Right lobe of liver (tissue), 6 donors: ENCODE data around the gene GHR. TPM values are rescaled to one million over a fixed set of nuclear protein-coding genes. Genes with fewer than 3 reads are reported as not detected.

ENCODE experiments used
- ATAC-seq, 4 donors: fragments of 200-7000 bp; cut with Tn5 transposase; one replicate each; pipeline ENCODE4 v1.9.1; 2020; ENCODE audit warnings: mild to moderate bottlenecking in 4 of 4, moderate library complexity in 4 of 4
- DNase-seq, 3 donors: peaks; one replicate each; pipeline ENCODE4 v3.0.0-alpha.2; 2020
- H3K27ac ChIP-seq, 3 donors: fragments of 200-600 bp; one replicate each; pipeline ENCODE4 v1.8.0; 2022
- H3K27me3 ChIP-seq, 2 donors: fragments of 200-600 bp; one replicate each; pipeline ENCODE4 v1.8.0; 2022
- H3K36me3 ChIP-seq, 4 donors: fragments of 200-600 bp; sonication (generic) in 1 of 4; one replicate each; pipeline versions ENCODE4 v1.5.1 to v1.8.0; 2017 to 2022; ENCODE audit warnings: control low read depth in 1 of 4
- H3K4me1 ChIP-seq, 4 donors: fragments of 200-600 bp; sonication (generic) in 1 of 4; one replicate each; pipeline versions ENCODE4 v1.5.1 to v1.8.0; 2017 to 2022; ENCODE audit warnings: control low read depth in 1 of 4
- H3K4me3 ChIP-seq, 3 donors: fragments of 200-600 bp; one replicate each; pipeline ENCODE4 v1.8.0; 2022
- H3K9me3 ChIP-seq, 4 donors: fragments of 200-600 bp; sonication (generic) in 1 of 4; one replicate each; pipeline versions ENCODE4 v1.5.1 to v1.8.0; 2017 to 2022; ENCODE audit warnings: control low read depth in 1 of 4
- CTCF ChIP-seq, 4 donors: fragments of 200-600 bp in 3 of 4; fragments of 450-650 bp in 1 of 4; IDR thresholded peaks; one replicate each; pipeline versions ENCODE4 v1.5.1 to v1.8.0; 2016 to 2022; ENCODE audit warnings: antibody characterized with exemption in 4 of 4, mild to moderate bottlenecking in 2 of 4
- POLR2A ChIP-seq: fragments of 450-650 bp; IDR thresholded peaks from one replicate; pipeline ENCODE4 v1.6.1; 2017; ENCODE audit warnings: antibody characterized with exemption, mild to moderate bottlenecking
- WGBS: methylation state at CpG from one replicate; pipeline ENCODE4 v1.1.6; 2018; ENCODE audit warnings: low coverage, low lambda C conversion rate; ENCODE audit not compliant: insufficient coverage; ENCODE audit errors: missing lambda C conversion rate; 5-methylcytosine and 5-hydroxymethylcytosine counted together
- intact Hi-C, 2 donors: fragments of 100-400 bp; cut with DNase I; formaldehyde crosslinking; loops; one replicate each; pipeline versions ENCODE4 v1.11.2 to v1.14.1; 2022
- total RNA-seq, 6 experiments: library from RNA; depleted of rRNA in 2 of 6; stranded (reverse); fragments of >200 nt in 2 of 6; fragmentation: NEBNext Ultra II Directional in 3 of 6; extraction: Animal tissue kit (Norgen Biotek cat#: 25700) in 3 of 6; gene quantifications; one replicate each; pipeline versions ENCODE4 v1.1.0 to v1.2.4, GENCODE V29; 2016 to 2023
- donor health status: DM: no; HTN: yes; CAD: no.
- donor health status: DM: no; HTN: no; CAD: no.
- donor health status: DM: no; HTN: no; CAD: no.
- donor health status: DM: no; HTN: yes; CAD: no.
- donor health status: DM: no; HTN: yes; CAD: no.

GHR gene
- total RNA-seq, 6 experiments from 2014 or later: 25.9 to 90.7 (median 71.9) TPM

DNA sequence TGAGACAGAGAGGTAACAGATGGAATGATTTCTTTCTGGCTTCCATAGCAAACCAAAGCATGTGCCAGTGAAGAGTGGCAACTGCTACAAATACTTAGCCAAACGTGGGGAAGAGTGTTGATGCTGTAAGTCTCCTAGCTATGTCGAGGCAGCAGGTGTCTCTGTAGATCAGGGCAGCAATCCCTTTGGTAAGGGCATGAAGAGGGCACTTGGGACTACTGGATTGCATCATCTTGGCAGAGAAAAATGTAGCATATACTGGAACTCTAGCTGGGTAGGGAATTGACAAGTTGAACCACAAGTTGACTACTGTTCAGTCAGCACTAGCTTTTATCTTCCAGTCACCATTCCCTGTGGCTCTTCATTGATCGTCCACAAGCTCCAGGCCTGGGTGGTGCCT lies 75.8 kb downstream of the GHR start:
- peak; percentile 88 to 93 (median 92) for ATAC-seq
- Histone ChIP-seq H3K4me3 (no peak overlapping the region), H3K9me3 (no peaks in the 10 kb centered on the region), H3K36me3 (no peaks in the 10 kb centered on the region), H3K4me1 (peaks cover 0 to 54% (median 17%) of the 10 kb centered on the region in 4 donors), H3K27ac (peak overlapping the region; percentile 21 to 76 (median 45)), H3K27me3 (no peaks in the 10 kb centered on the region)
- TF ChIP-seq POLR2A (no peak), CTCF (IDR thresholded peaks at IDR 0.05) (peak in 3 of 4 donors; percentile 21 to 46 (median 36))
- intact Hi-C loops: no loop called here
- WGBS: 23% methylated on average over 3 of the region's 3 CpGs
- DNase-seq: peak in 1 of 3 donors; percentile 59

DNA sequence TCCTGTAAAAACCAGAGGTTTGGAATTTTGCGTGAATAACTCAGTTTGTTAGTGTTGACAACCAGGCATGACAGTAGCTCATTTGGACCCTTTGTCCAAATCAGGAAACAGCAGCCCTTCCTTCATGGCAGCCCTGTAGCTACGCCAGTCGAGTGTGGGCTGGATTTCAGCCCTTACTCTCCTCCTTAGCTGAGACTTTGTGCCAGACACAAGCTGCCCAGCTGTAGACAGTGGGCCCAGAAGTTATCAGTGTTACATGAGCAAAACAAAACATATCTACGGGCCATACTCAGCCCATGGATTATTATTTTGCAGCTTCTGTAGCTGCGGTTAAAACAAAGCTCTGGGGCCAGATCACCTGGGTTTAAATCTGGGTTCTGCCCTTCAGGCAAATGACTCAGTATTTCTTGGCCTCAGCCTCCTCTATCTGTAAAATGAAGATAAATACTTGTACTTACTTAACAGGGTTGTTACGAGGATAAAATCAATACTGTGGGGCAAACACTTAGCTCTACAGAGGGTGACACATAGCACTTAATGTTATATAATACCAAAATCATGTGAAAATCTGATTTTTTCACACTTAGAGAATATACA lies 76.9 kb downstream of the GHR start:
- Histone ChIP-seq H3K27ac (peak overlapping the region in 2 of 3 donors; percentile 21 to 76), H3K36me3 (no peaks in the 10 kb centered on the region), H3K9me3 (no peaks in the 10 kb centered on the region), H3K27me3 (no peaks in the 10 kb centered on the region), H3K4me3 (no peak overlapping the region), H3K4me1 (peaks cover 0 to 60% (median 19%) of the 10 kb centered on the region in 4 donors)
- intact Hi-C loops: no loop called here
- ATAC-seq (peak in 2 of 4 donors; percentile 12 to 50), DNase-seq (no peak)
- WGBS: 47% methylated on average over 5 of the region's 6 CpGs
- TF ChIP-seq CTCF (IDR thresholded peaks at IDR 0.05) (no peak), POLR2A (no peak)

DNA sequence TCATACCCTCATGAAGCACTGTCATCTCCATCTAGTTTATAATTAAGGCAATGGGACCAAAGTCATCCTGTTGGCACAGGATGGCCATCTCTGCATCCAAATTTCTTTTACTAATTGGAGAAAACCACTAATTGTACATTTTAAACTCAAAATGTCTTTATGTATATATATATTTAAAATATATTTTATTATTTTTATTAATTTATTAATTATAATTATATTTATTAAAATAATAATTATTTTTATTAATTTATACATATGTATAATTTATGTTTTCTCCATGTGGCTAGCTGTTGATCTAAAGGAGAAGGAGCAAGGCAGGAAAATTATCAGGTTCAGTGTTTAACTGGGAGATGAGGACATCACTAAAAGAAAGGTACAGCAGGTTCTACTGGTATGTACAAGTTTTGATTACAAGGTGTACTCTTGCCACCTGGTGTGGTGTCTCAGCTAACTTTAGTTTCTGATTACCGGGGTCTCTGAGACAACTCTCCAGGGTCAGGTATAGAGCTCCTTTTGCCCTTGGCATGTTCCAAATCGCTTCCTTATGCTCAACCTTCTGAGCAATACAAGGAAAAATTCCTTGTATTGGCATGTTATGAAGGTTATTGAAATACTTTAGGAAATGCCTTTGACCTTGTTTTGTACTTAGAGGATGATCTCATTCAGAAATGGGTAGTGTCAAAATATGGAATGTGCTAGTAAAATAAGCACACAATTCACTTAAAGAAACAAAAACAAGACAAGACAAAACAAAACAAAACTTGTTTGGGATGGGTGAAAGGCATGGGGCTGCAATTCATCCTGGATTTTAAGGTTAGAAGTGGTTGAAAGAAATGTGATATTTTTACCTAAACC lies 79.6 kb downstream of the GHR start:
- H3K27me3 ChIP-seq: no peaks in the 10 kb centered on the region
- 50% methylated on average over 2 of the region's 2 CpGs for WGBS
- ATAC-seq (no peak), DNase-seq (no peak)
- H3K4me1 ChIP-seq: peaks cover 0 to 67% (median 21%) of the 10 kb centered on the region in 4 donors
- H3K9me3 ChIP-seq: no peaks in the 10 kb centered on the region
- no peak overlapping the region for H3K4me3 ChIP-seq
- peak overlapping the region in 2 of 3 donors; percentile 16 to 26 for H3K27ac ChIP-seq
- H3K36me3 ChIP-seq: no peaks in the 10 kb centered on the region
- TF ChIP-seq CTCF (IDR thresholded peaks at IDR 0.05) (no peak), POLR2A (no peak)
- intact Hi-C loops: no loop called here

- Histone ChIP-seq H3K36me3 (no peaks in the 10 kb centered on the region), H3K4me1 (peaks cover 0 to 61% (median 13%) of the 10 kb centered on the region in 4 donors), H3K27me3 (no peaks in the 10 kb centered on the region), H3K9me3 (no peaks in the 10 kb centered on the region), H3K27ac (peak overlapping the region; percentile 22 to 44 (median 29)), H3K4me3 (no peak overlapping the region)
- intact Hi-C loops: no loop called here
- 44% methylated on average over 2 of the region's 2 CpGs for WGBS
- TF ChIP-seq CTCF (IDR thresholded peaks at IDR 0.05): no peak
- TF ChIP-seq POLR2A: no peak
- peak in 3 of 4 donors; percentile 21 to 39 (median 29) for ATAC-seq
- DNase-seq: no peak
Observed at GRCh38 chr5:42506662-42507061, 83.4 kb downstream of the GHR start.
